ENCODE results near the gene CDH5. TPM values are rescaled to one million over a fixed set of nuclear protein-coding genes. Genes with fewer than 3 reads are reported as not detected.

The CDH5 gene
- total RNA-seq, 1 experiment from 2014 or later = 0.28 TPM

GRCh38 chr16:66353055-66353454 is 13.4 kb upstream of the CDH5 start:
- Mint-ChIP-seq H3K4me1 (peaks cover 5% of the 10 kb centered on the region), H3K27ac (no peak overlapping the region), H3K4me3 (no peak overlapping the region), H3K9me3 (peaks cover 5% of the 10 kb centered on the region), H3K27me3 (ENCODE audit: low read depth) (peaks cover 18% of the 10 kb centered on the region), H3K36me3 (no peaks in the 10 kb centered on the region; the same call in 1 of the 2 replicates)
- TF ChIP-seq TP53 (CRISPR knock-in tag; IDR thresholded peaks at IDR 0.05) = no peak
- no peak for TF ChIP-seq JUN (CRISPR knock-in tag; IDR thresholded peaks at IDR 0.05)
- TF ChIP-seq ZNF121 (CRISPR knock-in tag; IDR thresholded peaks at IDR 0.05) = no peak
- no peak for TF ChIP-seq MXD4 (CRISPR knock-in tag; IDR thresholded peaks at IDR 0.05; ENCODE audit: borderline replicate concordance)
- TF ChIP-seq NFYB (CRISPR knock-in tag; conservative IDR thresholded peaks at IDR 0.05; ENCODE audit: low read depth) = no peak
- TF ChIP-seq TEAD4 (CRISPR knock-in tag; IDR thresholded peaks at IDR 0.05) = no peak
- TF ChIP-seq E2F5 (CRISPR knock-in tag; IDR thresholded peaks at IDR 0.05) = no peak
- no peak for TF ChIP-seq CBFB (CRISPR knock-in tag; IDR thresholded peaks at IDR 0.05; ENCODE audit: low read depth)
- no peak for TF ChIP-seq MYBL2 (CRISPR knock-in tag; IDR thresholded peaks at IDR 0.05)
- TF ChIP-seq, protein P1, sequence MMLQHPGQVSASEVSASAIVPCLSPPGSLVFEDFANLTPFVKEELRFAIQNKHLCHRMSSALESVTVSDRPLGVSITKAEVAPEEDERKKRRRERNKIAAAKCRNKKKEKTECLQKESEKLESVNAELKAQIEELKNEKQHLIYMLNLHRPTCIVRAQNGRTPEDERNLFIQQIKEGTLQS (CRISPR knock-in tag; conservative IDR thresholded peaks at IDR 0.05) = no peak
- TF ChIP-seq ZNF396 (CRISPR knock-in tag; IDR thresholded peaks at IDR 0.05; ENCODE audit: borderline replicate concordance) = no peak
- no peak for TF ChIP-seq ZNF512 (CRISPR knock-in tag; IDR thresholded peaks at IDR 0.05; ENCODE audit: borderline replicate concordance)
- no peak for TF ChIP-seq TEAD1 (CRISPR knock-in tag; IDR thresholded peaks at IDR 0.05)
- TF ChIP-seq ZNF281 (CRISPR knock-in tag; IDR thresholded peaks at IDR 0.05) = no peak
- no peak for TF ChIP-seq ZNF671 (CRISPR knock-in tag; IDR thresholded peaks at IDR 0.05)
- no peak for TF ChIP-seq FOXJ3 (CRISPR knock-in tag; IDR thresholded peaks at IDR 0.05; ENCODE audit: borderline replicate concordance)
- no peak for TF ChIP-seq ATF6 (CRISPR knock-in tag; IDR thresholded peaks at IDR 0.05)
- TF ChIP-seq CTCF (IDR thresholded peaks at IDR 0.05) = no peak
- TF ChIP-seq ZNF219 (CRISPR knock-in tag; IDR thresholded peaks at IDR 0.05; ENCODE audit: borderline replicate concordance) = no peak
- TF ChIP-seq, protein P2, sequence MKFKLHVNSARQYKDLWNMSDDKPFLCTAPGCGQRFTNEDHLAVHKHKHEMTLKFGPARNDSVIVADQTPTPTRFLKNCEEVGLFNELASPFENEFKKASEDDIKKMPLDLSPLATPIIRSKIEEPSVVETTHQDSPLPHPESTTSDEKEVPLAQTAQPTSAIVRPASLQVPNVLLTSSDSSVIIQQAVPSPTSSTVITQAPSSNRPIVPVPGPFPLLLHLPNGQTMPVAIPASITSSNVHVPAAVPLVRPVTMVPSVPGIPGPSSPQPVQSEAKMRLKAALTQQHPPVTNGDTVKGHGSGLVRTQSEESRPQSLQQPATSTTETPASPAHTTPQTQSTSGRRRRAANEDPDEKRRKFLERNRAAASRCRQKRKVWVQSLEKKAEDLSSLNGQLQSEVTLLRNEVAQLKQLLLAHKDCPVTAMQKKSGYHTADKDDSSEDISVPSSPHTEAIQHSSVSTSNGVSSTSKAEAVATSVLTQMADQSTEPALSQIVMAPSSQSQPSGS (CRISPR knock-in tag; IDR thresholded peaks at IDR 0.05; ENCODE audit: borderline replicate concordance, low read depth) = no peak
- POLR2A ChIA-PET = no interaction called here
- ATAC-seq = no peak
- CTCF ChIA-PET = interaction anchor here (9.2 kb wide), 1 partner anchor 10 kb away, joined by 103 read pairs; no protein-coding TSS in a partner anchor
- no peak for DNase-seq (ENCODE audit: low spot score)

All from WTC11 (cell line).